ENCODE data around the gene CACNB2. TPM values are rescaled to one million over a fixed set of nuclear protein-coding genes. Genes with fewer than 3 reads are reported as not detected.

CACNB2 gene
- total RNA-seq, 2 experiments from 2014 or later, result not detected

GRCh38 chr10:18479502-18479901 is 339.3 kb downstream of the CACNB2 start:
- Mint-ChIP-seq H3K27ac (no peak overlapping the region), H3K4me1 (no peaks in the 10 kb centered on the region), H3K4me3 (no peak overlapping the region), H3K36me3 (ENCODE audit: low read depth) (no peaks in the 10 kb centered on the region), H3K27me3 (peaks cover 4% of the 10 kb centered on the region), H3K9me3 (ENCODE audit: low read depth) (no peaks in the 10 kb centered on the region)
- ChIA-PET CTCF (no interaction called here), POLR2A (no interaction called here)
- DNase-seq (no peak), ATAC-seq (no peak)
- intact Hi-C loops (cut with DNase I, micrococcal nuclease), result no loop called here

- ChIA-PET POLR2A (no interaction called here), CTCF (no interaction called here)
- no peak for DNase-seq
- H3K9me3 Mint-ChIP-seq (ENCODE audit: low read depth), result no peaks in the 10 kb centered on the region
- H3K4me1 Mint-ChIP-seq, result no peaks in the 10 kb centered on the region
- no peak overlapping the region for H3K4me3 Mint-ChIP-seq
- no peak for ATAC-seq
- intact Hi-C loops (cut with DNase I, micrococcal nuclease), result no loop called here
- no peaks in the 10 kb centered on the region for H3K27me3 Mint-ChIP-seq
- H3K36me3 Mint-ChIP-seq (ENCODE audit: low read depth), result no peaks in the 10 kb centered on the region
- no peak overlapping the region for H3K27ac Mint-ChIP-seq
Observed at GRCh38 chr10:18483516-18484186, 343.4 kb downstream of the CACNB2 start.

- Mint-ChIP-seq H3K9me3 (ENCODE audit: low read depth) (no peaks in the 10 kb centered on the region), H3K4me3 (no peak overlapping the region), H3K27ac (no peak overlapping the region), H3K4me1 (no peaks in the 10 kb centered on the region), H3K36me3 (ENCODE audit: low read depth) (no peaks in the 10 kb centered on the region), H3K27me3 (peaks cover 1% of the 10 kb centered on the region)
- intact Hi-C loops (cut with DNase I, micrococcal nuclease), result no loop called here
- ChIA-PET CTCF (no interaction called here), POLR2A (no interaction called here)
- DNase-seq (no peak), ATAC-seq (no peak)
Observed at GRCh38 chr10:18486438-18486837, 346.2 kb downstream of the CACNB2 start.

- ChIA-PET POLR2A (no interaction called here), CTCF (no interaction called here)
- H3K27ac Mint-ChIP-seq, result no peak overlapping the region
- intact Hi-C loops (cut with DNase I, micrococcal nuclease), result no loop called here
- H3K4me3 Mint-ChIP-seq, result no peak overlapping the region
- H3K36me3 Mint-ChIP-seq (ENCODE audit: low read depth), result no peaks in the 10 kb centered on the region
- no peaks in the 10 kb centered on the region for H3K4me1 Mint-ChIP-seq
- H3K27me3 Mint-ChIP-seq, result peaks cover 1% of the 10 kb centered on the region
- DNase-seq (no peak), ATAC-seq (no peak)
- no peaks in the 10 kb centered on the region for H3K9me3 Mint-ChIP-seq (ENCODE audit: low read depth)
Observed at GRCh38 chr10:18490755-18491154, 350.5 kb downstream of the CACNB2 start.

- no peak overlapping the region for H3K4me3 Mint-ChIP-seq
- H3K4me1 Mint-ChIP-seq, result peaks cover 4% of the 10 kb centered on the region
- no peaks in the 10 kb centered on the region for H3K9me3 Mint-ChIP-seq (ENCODE audit: low read depth)
- H3K27me3 Mint-ChIP-seq, result peaks cover 3% of the 10 kb centered on the region
- POLR2A ChIA-PET, result no interaction called here
- ATAC-seq, result no peak
- H3K27ac Mint-ChIP-seq, result no peak overlapping the region
- CTCF ChIA-PET, result no interaction called here
- no peaks in the 10 kb centered on the region for H3K36me3 Mint-ChIP-seq (ENCODE audit: low read depth)
- DNase-seq, result no peak
- intact Hi-C loops (cut with DNase I, micrococcal nuclease), result no loop called here
Observed at GRCh38 chr10:18497806-18498369, 357.7 kb downstream of the CACNB2 start.

- Mint-ChIP-seq H3K9me3 (ENCODE audit: low read depth) (no peaks in the 10 kb centered on the region), H3K27me3 (peaks cover 3% of the 10 kb centered on the region), H3K4me3 (no peak overlapping the region), H3K4me1 (peaks cover 4% of the 10 kb centered on the region), H3K27ac (peak overlapping the region; percentile 14), H3K36me3 (ENCODE audit: low read depth) (no peaks in the 10 kb centered on the region)
- intact Hi-C loops (cut with DNase I, micrococcal nuclease), result no loop called here
- POLR2A ChIA-PET, result no interaction called here
- CTCF ChIA-PET, result no interaction called here
- DNase-seq (no peak), ATAC-seq (no peak)
Observed at GRCh38 chr10:18498998-18499397, 358.8 kb downstream of the CACNB2 start.

- POLR2A ChIA-PET, result no interaction called here
Observed at GRCh38 chr10:18500576-18500975, 360.4 kb downstream of the CACNB2 start.

GRCh38 chr10:18501198-18501597 is 361.0 kb downstream of the CACNB2 start:
- intact Hi-C loops (cut with DNase I, micrococcal nuclease), result loop anchor here in 1 of 2 experiments (5.0 kb wide), 1 partner anchor 146 kb away; no protein-coding TSS in a partner anchor
- Mint-ChIP-seq H3K36me3 (ENCODE audit: low read depth) (no peaks in the 10 kb centered on the region), H3K9me3 (ENCODE audit: low read depth) (no peaks in the 10 kb centered on the region), H3K4me1 (peaks cover 4% of the 10 kb centered on the region), H3K27me3 (peaks cover 6% of the 10 kb centered on the region), H3K27ac (no peak overlapping the region), H3K4me3 (no peak overlapping the region)
- peak; percentile 14 for DNase-seq
- peak; percentile 98 for ATAC-seq
- ChIA-PET POLR2A (no interaction called here), CTCF (no interaction called here)

More at GRCh38 chr10:18500576-18500975, 360.4 kb downstream of the CACNB2 start:
- no peak overlapping the region for H3K4me3 Mint-ChIP-seq
- H3K36me3 Mint-ChIP-seq (ENCODE audit: low read depth), result no peaks in the 10 kb centered on the region
- H3K27me3 Mint-ChIP-seq, result peaks cover 6% of the 10 kb centered on the region
- intact Hi-C loops (cut with DNase I, micrococcal nuclease), result loop anchor here in 1 of 2 experiments (5.0 kb wide), 1 partner anchor 147 kb away; no protein-coding TSS in a partner anchor
- CTCF ChIA-PET, result no interaction called here
- no peaks in the 10 kb centered on the region for H3K9me3 Mint-ChIP-seq (ENCODE audit: low read depth)
- DNase-seq (no peak), ATAC-seq (no peak)
- H3K27ac Mint-ChIP-seq, result no peak overlapping the region
- peaks cover 4% of the 10 kb centered on the region for H3K4me1 Mint-ChIP-seq

GRCh38 chr10:18501629-18502028 is 361.4 kb downstream of the CACNB2 start:
- H3K36me3 Mint-ChIP-seq (ENCODE audit: low read depth), result no peaks in the 10 kb centered on the region
- peaks cover 4% of the 10 kb centered on the region for H3K4me1 Mint-ChIP-seq
- CTCF ChIA-PET, result no interaction called here
- H3K27me3 Mint-ChIP-seq, result peaks cover 6% of the 10 kb centered on the region
- intact Hi-C loops (cut with DNase I, micrococcal nuclease), result loop anchor here in 1 of 2 experiments (5.0 kb wide), 1 partner anchor 146 kb away; no protein-coding TSS in a partner anchor
- POLR2A ChIA-PET, result no interaction called here
- no peak overlapping the region for H3K27ac Mint-ChIP-seq
- no peaks in the 10 kb centered on the region for H3K9me3 Mint-ChIP-seq (ENCODE audit: low read depth)
- no peak for DNase-seq
- ATAC-seq, result no peak
- H3K4me3 Mint-ChIP-seq, result no peak overlapping the region

- ChIA-PET CTCF (no interaction called here), POLR2A (no interaction called here)
- Mint-ChIP-seq H3K4me3 (no peak overlapping the region), H3K27me3 (peaks cover 6% of the 10 kb centered on the region), H3K4me1 (peaks cover 4% of the 10 kb centered on the region), H3K9me3 (ENCODE audit: low read depth) (no peaks in the 10 kb centered on the region), H3K36me3 (ENCODE audit: low read depth) (no peaks in the 10 kb centered on the region), H3K27ac (no peak overlapping the region)
- intact Hi-C loops (cut with DNase I, micrococcal nuclease), result loop anchor here in 1 of 2 experiments (5.0 kb wide), 1 partner anchor 143 kb away; no protein-coding TSS in a partner anchor
- DNase-seq (no peak), ATAC-seq (no peak)
Observed at GRCh38 chr10:18504161-18504560, 363.9 kb downstream of the CACNB2 start.

- no peak overlapping the region for H3K27ac Mint-ChIP-seq
- no peaks in the 10 kb centered on the region for H3K36me3 Mint-ChIP-seq (ENCODE audit: low read depth)
- DNase-seq (no peak), ATAC-seq (no peak)
- H3K27me3 Mint-ChIP-seq, result peaks cover 4% of the 10 kb centered on the region
- H3K9me3 Mint-ChIP-seq (ENCODE audit: low read depth), result no peaks in the 10 kb centered on the region
- H3K4me3 Mint-ChIP-seq, result no peak overlapping the region
- ChIA-PET CTCF (no interaction called here), POLR2A (no interaction called here)
- intact Hi-C loops (cut with DNase I, micrococcal nuclease), result no loop called here
- H3K4me1 Mint-ChIP-seq, result peaks cover 4% of the 10 kb centered on the region
Observed at GRCh38 chr10:18505456-18506118, 365.4 kb downstream of the CACNB2 start.

GRCh38 chr10:18508587-18508986 is 368.4 kb downstream of the CACNB2 start:
- Mint-ChIP-seq H3K27me3 (peaks cover 4% of the 10 kb centered on the region), H3K4me1 (no peaks in the 10 kb centered on the region), H3K9me3 (ENCODE audit: low read depth) (peaks cover 10% of the 10 kb centered on the region), H3K27ac (no peak overlapping the region), H3K36me3 (ENCODE audit: low read depth) (peaks cover 13% of the 10 kb centered on the region), H3K4me3 (no peak overlapping the region)
- DNase-seq (no peak), ATAC-seq (no peak)
- ChIA-PET CTCF (no interaction called here), POLR2A (no interaction called here)
- intact Hi-C loops (cut with DNase I, micrococcal nuclease), result no loop called here

Measured in activated CD4-positive, alpha-beta T cell treated with anti-CD3 and anti-CD28 coated beads for 36 hours (primary cell).